ENCODE data around the gene TSPAN4.

DNA sequence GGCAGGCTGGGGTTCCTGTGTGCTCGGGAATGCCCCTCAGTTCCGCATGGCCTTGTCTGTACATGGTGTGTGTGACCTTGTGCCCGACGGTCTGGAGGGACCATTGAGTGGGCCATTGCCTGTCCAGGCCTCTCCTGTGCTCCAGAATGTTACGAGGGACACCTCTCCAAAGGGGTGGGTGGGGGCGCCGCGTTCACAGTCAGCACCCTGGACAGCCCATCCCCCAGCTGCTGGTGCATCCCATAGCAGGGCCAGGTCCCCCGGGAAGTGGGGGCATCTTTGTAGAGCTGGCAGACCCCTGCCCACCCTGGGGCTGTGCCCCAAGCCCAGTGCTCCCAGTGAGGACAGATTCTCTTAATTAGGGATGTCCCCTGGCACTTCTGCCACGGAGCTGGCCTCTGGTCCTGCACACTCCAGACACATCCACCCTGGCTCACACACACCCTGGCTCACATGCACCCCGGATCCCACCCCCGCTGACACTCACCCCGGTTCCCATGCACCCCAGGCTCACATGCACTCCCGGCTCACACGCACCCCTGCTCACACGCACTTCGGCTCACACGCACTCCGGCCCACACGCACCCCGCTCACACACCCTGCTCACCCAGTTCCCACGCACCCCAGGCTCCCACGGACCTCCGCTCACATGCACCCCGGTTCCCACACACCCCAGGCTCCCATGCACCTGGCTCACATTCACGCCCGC lies 15.6 kb downstream of the TSPAN4 start:
- TF ChIP-seq, protein P1, sequence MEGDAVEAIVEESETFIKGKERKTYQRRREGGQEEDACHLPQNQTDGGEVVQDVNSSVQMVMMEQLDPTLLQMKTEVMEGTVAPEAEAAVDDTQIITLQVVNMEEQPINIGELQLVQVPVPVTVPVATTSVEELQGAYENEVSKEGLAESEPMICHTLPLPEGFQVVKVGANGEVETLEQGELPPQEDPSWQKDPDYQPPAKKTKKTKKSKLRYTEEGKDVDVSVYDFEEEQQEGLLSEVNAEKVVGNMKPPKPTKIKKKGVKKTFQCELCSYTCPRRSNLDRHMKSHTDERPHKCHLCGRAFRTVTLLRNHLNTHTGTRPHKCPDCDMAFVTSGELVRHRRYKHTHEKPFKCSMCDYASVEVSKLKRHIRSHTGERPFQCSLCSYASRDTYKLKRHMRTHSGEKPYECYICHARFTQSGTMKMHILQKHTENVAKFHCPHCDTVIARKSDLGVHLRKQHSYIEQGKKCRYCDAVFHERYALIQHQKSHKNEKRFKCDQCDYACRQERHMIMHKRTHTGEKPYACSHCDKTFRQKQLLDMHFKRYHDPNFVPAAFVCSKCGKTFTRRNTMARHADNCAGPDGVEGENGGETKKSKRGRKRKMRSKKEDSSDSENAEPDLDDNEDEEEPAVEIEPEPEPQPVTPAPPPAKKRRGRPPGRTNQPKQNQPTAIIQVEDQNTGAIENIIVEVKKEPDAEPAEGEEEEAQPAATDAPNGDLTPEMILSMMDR (IDR thresholded peaks at IDR 0.05; ENCODE audit: borderline replicate concordance, extremely low read depth, low read length, poor library complexity, severe bottlenecking), result no peak
- TF ChIP-seq EZH2 (IDR thresholded peaks at IDR 0.05; ENCODE audit: borderline replicate concordance, low read depth, low read length, severe bottlenecking), result no peak

Data from DND-41 (cell line).